Testis (tissue), 3 donors: ENCODE data around the gene HLCS. TPM values are rescaled to one million over a fixed set of nuclear protein-coding genes. Genes with fewer than 3 reads are reported as not detected.

Source experiments
- DNase-seq: peaks from one replicate; pipeline ENCODE4 v3.0.0-alpha.2; 2019
- H3K27ac ChIP-seq, 2 donors: fragments of 200-600 bp; sonication (generic); one replicate each; pipeline ENCODE4 v1.5.1; 2019
- H3K27me3 ChIP-seq: fragments of 200-600 bp; sonication (generic); one replicate; pipeline ENCODE4 v1.5.1; 2019
- H3K36me3 ChIP-seq: fragments of 200-600 bp; sonication (generic); one replicate; pipeline ENCODE4 v1.5.1; 2017; ENCODE audit warnings: low read depth; ENCODE audit errors: missing control alignments
- H3K4me1 ChIP-seq: fragments of 200-600 bp; sonication (generic); one replicate; pipeline ENCODE4 v1.5.1; 2019
- H3K4me3 ChIP-seq, 2 donors: fragments of 200-600 bp; sonication (generic); one replicate each; pipeline ENCODE4 v1.5.1; 2017 to 2019
- H3K9me3 ChIP-seq: fragments of 200-600 bp; sonication (generic); one replicate; pipeline ENCODE4 v1.5.1; 2017
- POLR2A ChIP-seq: fragments of 450-650 bp; IDR thresholded peaks from one replicate; pipeline ENCODE4 v1.6.1; 2017; ENCODE audit warnings: antibody characterized with exemption, mild to moderate bottlenecking, moderate library complexity
- WGBS, 2 donors: methylation state at CpG; one replicate each; pipeline ENCODE4 v1.1.5; 2018; 5-methylcytosine and 5-hydroxymethylcytosine counted together
- intact Hi-C: fragments of 100-400 bp; cut with DNase I; formaldehyde crosslinking; loops from one replicate; pipeline ENCODE4 v1.15.1; 2023; ENCODE audit warnings: low total_unique reads
- polyA plus RNA-seq: library from polyadenylated mRNA; stranded (reverse); fragments of 350-450 nt; fragmentation: Illumina TruSeq; extraction: RNeasy Lipid Tissue Mini Kit (QIAGEN cat#74804); gene quantifications from one replicate; pipeline ENCODE4 v1.2.3, GENCODE V29; 2014; ENCODE audit warnings: low read depth, low replicate concordance; ENCODE audit not compliant: insufficient read depth
- total RNA-seq, 2 donors: library from RNA; depleted of rRNA; stranded (reverse); fragments of >200 nt; gene quantifications; one replicate each; pipeline ENCODE4 v1.2.3, GENCODE V29; 2016
- TF ChIP-seq, protein P1 (sequence below), 3 experiments: fragments of 450-650 bp in 2 of 3; fragments of 200-600 bp in 1 of 3; sonication (generic) in 1 of 3; IDR thresholded peaks; one replicate each; pipeline ENCODE4 v1.5.1; 2016 to 2019; ENCODE audit warnings: antibody characterized with exemption in 3 of 3, mild to moderate bottlenecking in 2 of 3, moderate library complexity in 1 of 3

Gene HLCS
- total and polyA plus RNA-seq, 3 donors from 2014 or later, result 19.5 to 38.1 (median 30.1) TPM

DNA sequence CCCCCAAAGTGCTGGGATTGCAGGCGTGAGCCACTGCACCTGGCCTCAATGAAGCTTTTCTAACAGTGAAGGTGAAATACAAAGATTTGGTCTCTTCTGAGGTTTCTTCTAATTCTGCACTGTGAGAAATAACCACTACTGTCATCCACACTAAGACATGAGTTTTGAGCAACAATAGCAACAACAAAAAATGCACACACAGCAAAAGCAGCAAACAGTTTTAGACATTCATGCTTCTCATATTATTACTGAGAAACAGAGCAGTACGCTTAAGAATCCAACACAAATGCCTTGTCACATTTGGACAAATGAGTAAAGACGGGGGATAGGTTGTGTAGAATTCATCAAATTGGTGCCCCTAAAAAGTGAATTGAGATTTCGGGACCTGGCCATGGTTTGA lies 151.2 kb downstream of the HLCS start:
- WGBS, 2 donors, result 96 to 97% methylated on average over 4 of the region's 4 CpGs
- intact Hi-C loops, result no loop called here
- Histone ChIP-seq H3K36me3 (no peaks in the 10 kb centered on the region), H3K27me3 (no peaks in the 10 kb centered on the region), H3K27ac (no peak overlapping the region), H3K4me3 (no peak overlapping the region), H3K4me1 (no peaks in the 10 kb centered on the region), H3K9me3 (no peaks in the 10 kb centered on the region)
- TF ChIP-seq POLR2A, result no peak
- TF ChIP-seq, protein P1, sequence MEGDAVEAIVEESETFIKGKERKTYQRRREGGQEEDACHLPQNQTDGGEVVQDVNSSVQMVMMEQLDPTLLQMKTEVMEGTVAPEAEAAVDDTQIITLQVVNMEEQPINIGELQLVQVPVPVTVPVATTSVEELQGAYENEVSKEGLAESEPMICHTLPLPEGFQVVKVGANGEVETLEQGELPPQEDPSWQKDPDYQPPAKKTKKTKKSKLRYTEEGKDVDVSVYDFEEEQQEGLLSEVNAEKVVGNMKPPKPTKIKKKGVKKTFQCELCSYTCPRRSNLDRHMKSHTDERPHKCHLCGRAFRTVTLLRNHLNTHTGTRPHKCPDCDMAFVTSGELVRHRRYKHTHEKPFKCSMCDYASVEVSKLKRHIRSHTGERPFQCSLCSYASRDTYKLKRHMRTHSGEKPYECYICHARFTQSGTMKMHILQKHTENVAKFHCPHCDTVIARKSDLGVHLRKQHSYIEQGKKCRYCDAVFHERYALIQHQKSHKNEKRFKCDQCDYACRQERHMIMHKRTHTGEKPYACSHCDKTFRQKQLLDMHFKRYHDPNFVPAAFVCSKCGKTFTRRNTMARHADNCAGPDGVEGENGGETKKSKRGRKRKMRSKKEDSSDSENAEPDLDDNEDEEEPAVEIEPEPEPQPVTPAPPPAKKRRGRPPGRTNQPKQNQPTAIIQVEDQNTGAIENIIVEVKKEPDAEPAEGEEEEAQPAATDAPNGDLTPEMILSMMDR (IDR thresholded peaks at IDR 0.05), result no peak
- DNase-seq, result no peak

DNA sequence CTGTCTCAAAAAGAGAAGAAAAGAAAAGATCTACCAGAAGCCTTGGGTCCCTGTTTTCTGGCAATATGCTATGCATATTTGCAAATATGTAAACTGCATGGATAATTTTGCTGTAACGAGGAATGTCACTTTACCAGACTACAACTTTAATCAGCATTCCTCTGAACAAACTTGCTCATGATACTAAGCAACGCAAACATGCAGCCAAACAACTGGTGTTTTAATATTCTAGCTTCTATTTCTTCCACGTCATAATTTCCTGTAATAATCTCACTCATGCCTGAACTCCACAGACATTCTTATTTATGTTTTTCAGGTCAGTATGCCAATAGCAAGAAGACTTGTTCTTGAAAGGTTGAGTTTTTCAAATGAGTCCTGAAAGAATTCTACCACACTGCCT lies 153.4 kb downstream of the HLCS start:
- 77 to 81% methylated on average over 3 of the region's 3 CpGs for WGBS, 2 donors
- H3K27me3 ChIP-seq, result no peaks in the 10 kb centered on the region
- intact Hi-C loops, result no loop called here
- no peak overlapping the region for H3K4me3 ChIP-seq
- no peak for DNase-seq
- no peaks in the 10 kb centered on the region for H3K9me3 ChIP-seq
- no peaks in the 10 kb centered on the region for H3K36me3 ChIP-seq
- TF ChIP-seq, protein P1 (IDR thresholded peaks at IDR 0.05), result no peak
- no peak for TF ChIP-seq POLR2A
- no peak overlapping the region for H3K27ac ChIP-seq
- no peaks in the 10 kb centered on the region for H3K4me1 ChIP-seq

DNA sequence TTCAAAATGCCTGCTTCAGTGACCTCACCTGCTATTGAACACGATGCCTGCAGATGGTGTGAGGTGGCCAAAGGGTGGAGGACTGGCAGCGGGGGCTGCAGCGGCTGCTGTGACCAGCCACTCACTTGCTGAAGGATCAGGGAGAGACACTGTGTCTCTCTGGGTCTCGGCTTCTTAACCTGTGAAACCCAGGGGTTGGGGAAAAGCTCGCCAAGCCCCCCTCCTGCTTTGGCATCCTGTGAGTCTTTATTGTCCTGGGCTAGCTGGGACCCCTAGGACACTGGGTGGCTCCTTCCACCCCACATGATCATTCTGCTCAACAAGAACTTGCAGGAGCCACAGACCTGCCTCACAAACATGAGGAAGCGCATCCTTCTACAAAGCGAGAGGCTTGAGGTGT lies 154.7 kb downstream of the HLCS start:
- no peak for TF ChIP-seq POLR2A
- TF ChIP-seq, protein P1 (IDR thresholded peaks at IDR 0.05), result no peak
- intact Hi-C loops, result no loop called here
- no peaks in the 10 kb centered on the region for H3K4me1 ChIP-seq
- DNase-seq, result no peak
- H3K36me3 ChIP-seq, result no peaks in the 10 kb centered on the region
- WGBS, 2 donors, result 95 to 97% methylated on average over 5 to 7 of the region's 7 CpGs
- H3K27ac ChIP-seq, result no peak overlapping the region
- H3K27me3 ChIP-seq, result no peaks in the 10 kb centered on the region
- H3K4me3 ChIP-seq, result no peak overlapping the region
- no peaks in the 10 kb centered on the region for H3K9me3 ChIP-seq

DNA sequence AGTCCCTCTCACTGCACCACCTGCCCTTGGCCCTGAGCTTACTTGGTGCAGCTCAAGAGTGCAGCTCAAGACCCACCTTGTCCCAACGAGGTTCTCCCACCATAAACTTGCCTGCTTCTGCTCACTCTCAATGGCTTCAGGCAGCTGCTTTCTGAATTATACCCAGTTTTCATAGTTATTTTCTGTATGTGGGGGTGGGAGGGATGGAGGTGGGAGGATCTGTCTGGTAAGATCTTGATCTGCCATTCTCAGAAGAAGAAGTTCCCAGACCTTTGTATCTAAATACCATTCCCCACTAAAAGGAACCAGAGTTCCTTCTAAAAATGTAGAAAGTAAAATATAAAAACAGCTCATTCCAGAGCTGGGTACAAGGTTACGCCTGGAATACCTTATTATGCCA lies 156.0 kb downstream of the HLCS start:
- Histone ChIP-seq H3K4me3 (no peak overlapping the region), H3K9me3 (no peaks in the 10 kb centered on the region), H3K4me1 (no peaks in the 10 kb centered on the region), H3K27ac (no peak overlapping the region), H3K27me3 (no peaks in the 10 kb centered on the region), H3K36me3 (no peaks in the 10 kb centered on the region)
- TF ChIP-seq POLR2A, result no peak
- TF ChIP-seq, protein P1 (IDR thresholded peaks at IDR 0.05), result no peak
- no peak for DNase-seq
- WGBS, 2 donors, result 86 to 91% methylated on average over 2 of the region's 2 CpGs
- intact Hi-C loops, result no loop called here

DNA sequence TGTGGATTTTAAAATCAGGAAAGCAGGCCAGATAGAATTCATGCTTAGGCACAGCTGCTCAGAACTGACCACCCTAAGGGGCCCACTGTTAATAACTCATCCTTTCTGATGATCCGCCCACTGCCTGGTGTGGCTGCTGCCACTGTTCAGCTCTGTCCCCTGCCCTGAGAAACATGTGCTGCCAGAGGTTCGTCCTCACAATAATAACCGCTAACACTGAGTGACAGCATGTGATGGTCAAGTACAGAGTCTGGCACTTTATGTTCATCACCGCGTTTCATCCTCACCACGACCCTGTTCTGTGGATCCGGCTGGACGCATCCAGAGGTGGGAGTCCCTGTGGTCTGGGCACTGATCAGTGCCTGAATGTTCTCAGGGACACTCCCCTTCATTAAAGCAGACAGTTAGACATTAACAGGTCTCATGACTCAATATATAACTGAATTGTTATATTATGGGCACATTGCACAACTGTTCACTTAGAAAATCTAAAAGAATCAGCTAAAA lies 159.0 kb downstream of the HLCS start:
- Histone ChIP-seq H3K27ac (no peak overlapping the region), H3K9me3 (no peaks in the 10 kb centered on the region), H3K4me1 (no peaks in the 10 kb centered on the region), H3K36me3 (no peaks in the 10 kb centered on the region), H3K4me3 (no peak overlapping the region), H3K27me3 (no peaks in the 10 kb centered on the region)
- TF ChIP-seq, protein P1 (IDR thresholded peaks at IDR 0.05), result no peak
- no peak for TF ChIP-seq POLR2A
- intact Hi-C loops, result no loop called here
- WGBS, 2 donors, result 94 to 96% methylated on average over 8 of the region's 8 CpGs
- DNase-seq, result no peak
